HUDEP-2 (cell line): Measurements from ENCODE around the gene RNF141.
A peak's percentile ranks its signal among the peaks of the same experiment; 100 is the strongest.

Source experiments
- DNase-seq, 76 experiments: peaks; one replicate each; lab custom pipeline; 2025; ENCODE audit not compliant: unreplicated experiment in 76 of 76; lab: John Stamatoyannopoulos, UW

The RNF141 gene

DNA sequence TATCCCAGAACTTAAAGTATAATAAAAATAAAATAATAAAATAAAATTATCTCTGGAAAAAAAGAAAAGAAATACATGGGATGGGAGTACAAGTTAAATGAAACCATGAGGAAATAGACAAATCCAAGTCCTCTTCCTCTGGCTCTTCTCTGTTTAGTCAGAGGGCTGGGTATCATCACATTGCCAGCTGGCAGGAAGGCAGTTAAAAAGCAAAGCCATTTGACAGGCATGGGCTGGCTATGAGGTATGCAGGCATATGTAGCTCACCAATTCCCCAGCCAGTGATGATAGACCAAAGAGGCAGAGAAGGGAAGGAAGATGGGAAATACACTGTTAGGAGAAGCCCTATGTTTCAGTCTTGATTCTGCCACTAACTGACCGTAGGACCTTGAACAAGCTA is 21.0 kb upstream of the RNF141 start:
- no peak for DNase-seq

DNA sequence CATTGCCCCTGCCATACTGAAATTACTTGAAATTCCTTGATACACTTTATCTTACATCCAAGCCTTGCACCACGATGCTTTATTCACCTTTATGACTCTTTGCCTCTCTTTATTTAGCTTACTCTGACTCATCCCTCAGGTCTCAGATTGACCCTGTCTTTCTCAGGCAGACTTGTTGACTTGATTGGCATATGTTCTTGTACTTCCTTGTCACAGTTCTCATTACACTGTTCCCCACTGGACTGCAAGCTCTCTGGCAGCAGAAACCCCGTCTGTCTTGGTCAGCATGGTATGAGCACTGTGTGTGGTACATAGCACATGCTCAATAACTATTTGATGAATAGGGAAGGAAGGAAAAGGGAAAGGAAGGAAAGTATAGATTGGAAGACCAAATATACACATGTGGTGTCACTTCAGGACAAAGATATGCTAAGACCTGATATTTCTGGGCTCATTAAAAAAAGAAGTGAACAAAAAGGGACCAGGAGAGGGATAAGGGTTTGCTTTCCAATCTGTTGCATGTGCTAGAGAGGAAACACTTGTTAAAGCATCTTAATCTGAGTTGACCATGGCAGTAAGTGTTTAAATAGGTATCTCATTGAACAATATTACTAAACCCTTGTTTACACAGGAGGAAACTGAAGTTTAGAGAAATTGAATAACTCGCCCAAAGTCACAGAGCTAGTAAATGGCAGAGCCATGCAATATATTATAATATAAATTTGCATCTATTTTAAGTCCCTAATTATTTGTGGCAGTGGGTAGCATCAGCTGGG is 20.2 kb upstream of the RNF141 start:
- DNase-seq = no peak

DNA sequence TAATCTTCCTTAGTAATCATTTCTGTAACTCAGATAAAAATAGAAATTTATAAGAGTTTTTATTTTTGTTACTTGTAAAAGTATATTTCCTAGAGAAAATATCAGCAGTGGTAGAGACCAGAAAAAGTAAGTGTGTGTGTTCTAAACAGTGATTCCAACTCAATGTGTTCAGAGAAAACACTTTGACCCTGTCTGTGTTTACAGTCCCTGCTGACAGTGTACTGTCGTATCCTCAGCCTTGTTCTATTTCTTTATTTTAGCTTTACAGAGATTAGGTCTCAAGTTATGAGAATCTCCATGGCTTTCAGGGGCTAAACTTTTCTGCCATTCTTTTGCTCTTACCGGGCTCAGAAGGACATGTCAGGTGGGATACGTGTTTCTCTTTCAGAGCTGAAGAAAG is 17.3 kb upstream of the RNF141 start:
- DNase-seq = no peak

DNA sequence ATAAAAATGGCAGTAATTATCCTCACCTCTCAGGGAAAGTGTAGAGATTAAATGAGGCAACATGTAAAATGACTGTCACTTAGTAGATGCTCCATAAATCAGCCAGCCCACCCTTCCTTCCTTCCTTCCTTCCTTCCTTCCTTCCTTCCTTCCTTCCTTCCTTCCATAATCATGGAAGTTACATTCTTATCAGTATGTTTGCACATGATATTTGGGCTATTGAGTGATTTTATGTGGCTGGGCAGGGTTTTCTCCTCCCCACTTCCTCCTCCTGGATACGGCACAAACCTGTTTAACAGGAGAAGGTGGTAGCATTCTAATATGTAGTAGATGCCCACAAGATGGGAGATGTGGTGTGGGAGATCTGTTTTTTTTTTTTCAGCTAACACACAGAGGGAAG is 15.6 kb upstream of the RNF141 start:
- DNase-seq = no peak

DNA sequence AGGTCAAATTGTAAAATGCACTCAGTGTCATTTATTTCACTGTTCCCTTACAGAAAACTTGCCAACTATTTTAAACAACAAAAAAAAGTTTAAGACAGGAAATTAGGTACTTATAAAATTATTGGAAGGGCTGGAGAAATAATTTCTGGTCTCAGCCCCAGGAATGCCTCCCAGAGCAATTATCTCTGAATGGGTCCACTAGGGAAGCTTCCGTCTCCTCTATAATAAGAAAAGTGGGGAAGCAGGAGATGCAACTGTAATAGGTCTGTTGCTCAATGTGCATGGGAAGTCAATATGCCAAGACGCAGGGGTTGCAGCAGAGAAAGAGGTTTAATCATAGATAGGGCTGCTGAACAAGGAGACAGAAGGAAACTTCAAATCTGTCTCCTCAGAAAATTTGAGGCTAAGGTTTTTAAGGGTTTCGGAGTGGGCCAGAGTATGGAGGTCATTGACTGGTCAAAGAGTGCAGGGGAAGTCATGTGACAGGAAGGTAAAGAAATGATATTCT is 10.9 kb upstream of the RNF141 start:
- no peak for DNase-seq

DNA sequence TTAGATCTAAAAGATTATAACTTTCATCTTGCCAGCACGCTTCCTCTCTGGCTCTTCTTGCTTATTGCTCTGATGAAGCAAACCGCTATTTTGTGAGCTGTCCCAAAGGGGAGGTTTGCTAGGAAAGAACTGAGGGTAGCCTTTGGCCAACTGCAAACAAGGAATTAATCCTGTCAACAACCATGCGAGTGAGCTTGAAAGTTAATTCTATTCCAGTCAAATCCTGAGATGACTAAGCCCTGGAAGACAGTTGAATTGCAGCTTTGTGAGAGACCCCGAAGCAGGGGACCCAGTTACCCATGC is 10.3 kb upstream of the RNF141 start:
- DNase-seq = no peak

DNA sequence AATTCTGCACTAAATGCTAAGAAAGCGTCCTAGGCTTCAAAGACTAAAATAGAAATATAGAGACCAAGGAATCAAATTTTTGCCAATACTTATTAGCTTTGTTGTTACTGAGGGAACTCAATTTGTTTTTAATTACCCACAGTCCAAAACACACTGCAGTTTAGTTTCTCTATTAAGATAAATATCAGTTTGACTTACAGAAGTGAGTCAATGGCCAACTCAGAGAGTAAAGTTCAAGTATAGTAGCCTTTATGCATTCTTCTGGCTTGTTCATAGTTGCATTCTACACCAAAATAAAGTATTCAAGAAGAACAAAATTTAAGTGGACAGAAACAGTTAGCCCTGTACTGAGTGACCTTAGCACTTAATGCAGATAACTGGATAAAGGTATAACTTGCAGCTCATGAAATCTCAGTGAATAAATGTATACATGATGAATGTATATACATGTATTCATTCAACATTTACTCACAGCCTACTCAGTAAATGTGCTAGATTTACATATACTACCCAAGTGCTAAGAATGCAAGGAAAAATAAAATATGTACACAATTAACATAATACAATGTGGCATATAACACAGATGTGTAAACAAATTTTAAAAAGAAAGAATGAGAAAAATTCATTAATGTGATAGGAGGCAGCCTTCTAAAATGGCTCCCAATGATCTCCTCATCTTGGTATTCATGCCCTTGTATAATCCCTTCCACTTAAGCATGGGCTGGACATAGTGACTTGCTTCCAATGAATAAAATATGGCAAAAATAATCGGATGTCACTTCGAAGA is 9.7 kb upstream of the RNF141 start:
- DNase-seq = no peak

DNA sequence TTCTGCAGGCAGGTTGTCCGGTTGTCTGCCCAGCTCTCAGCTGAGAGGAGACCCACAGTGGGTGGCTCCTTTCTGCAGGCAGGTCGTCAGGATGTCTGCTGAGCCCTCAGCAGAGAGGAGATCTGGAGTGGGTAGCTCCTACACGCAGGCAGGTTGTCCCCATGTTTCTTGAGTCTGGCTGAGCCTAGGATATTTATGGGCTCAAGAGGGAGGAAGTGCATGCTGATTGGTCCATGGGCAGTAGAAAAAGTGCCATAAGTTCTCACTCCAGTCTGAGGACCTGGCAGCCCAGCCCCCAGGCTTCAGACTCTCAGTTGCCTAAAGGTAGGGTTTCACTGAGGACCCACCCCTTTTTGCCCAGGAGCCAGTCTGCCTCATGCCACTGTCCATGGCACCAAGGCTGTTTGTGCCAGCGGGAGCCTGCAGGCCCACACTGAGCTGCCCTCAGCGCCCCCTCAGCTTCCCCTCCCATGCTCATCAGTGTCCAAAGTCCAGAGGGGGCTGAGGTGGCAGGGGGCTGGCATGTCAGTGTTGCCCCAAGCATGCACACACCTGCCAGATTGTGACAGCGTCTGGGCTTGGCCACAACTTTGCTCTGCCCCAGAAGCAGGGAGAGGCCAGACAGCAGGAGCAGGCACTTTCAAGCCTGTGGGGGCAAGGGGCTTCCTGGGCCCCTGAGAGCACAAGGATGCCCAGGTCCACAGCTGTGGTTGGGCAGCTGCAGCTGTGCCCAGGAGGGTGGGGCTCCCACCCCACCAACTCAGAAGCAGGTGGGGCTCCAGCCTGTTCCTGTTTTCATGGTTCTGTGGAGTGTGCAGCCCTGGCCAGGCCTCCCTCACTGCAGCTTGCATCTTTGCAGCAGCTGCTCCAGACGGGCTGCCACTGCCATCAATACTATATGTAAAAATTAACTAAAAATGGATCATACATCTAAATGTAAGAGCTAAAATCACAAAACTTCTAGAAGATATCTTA is 3.8 kb upstream of the RNF141 start:
- DNase-seq = no peak

DNA sequence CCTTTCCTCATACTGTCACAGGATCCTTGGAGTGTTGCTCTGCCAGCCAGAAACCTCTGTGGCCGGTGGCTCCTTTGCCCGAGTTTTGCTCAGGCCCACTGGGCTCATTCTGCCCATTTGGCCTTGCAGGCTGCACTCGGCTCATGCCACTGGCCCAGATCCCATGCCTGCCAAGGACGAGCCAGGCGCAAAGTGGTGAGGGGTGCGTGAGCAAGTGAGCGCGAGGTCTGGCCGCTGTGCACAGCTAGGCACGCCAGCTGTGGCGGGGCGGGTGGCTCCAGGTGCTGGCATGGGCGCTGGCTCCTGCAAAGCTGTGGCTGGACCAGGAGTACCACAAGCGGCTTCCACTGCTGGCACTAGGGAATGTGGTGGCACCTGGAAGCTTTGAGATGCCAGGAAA is 2.8 kb upstream of the RNF141 start:
- DNase-seq = no peak

DNA sequence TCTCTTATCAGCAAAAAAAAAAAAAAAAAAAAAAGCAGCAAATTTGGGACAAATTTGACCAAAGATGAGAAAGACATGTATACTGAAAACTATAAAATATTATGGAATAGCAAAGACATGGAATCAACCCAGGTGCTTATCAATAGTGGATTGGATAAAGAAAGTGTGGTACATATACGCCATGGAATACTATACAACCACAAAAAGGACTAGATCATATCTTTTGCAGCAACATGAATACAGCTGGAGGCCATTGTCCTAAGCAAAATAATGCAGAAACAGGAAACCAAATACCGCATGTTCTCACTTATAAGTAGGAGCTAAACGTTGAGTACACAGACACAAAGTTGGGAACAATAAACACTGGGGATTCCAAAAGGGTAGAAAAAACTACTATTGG is 1.8 kb upstream of the RNF141 start:
- no peak for DNase-seq

DNA sequence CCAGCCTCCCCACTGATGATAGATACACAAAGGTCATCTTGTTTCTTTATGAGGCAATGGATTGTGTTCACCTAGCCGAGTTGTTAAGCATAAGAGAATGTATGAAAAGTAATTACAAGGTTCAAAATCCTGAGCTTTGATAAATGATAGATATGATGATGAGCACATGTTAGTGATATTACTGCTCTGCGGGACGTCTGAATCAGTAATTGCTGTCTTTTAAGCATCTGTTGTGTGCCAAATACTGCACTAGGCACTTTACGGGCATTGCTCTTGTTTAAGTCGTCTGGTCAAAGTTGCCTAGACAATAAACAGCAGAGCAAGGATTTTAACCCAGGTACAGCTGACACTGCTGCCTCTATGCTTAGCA is 559 bp upstream of the RNF141 start:
- DNase-seq = no peak

DNA sequence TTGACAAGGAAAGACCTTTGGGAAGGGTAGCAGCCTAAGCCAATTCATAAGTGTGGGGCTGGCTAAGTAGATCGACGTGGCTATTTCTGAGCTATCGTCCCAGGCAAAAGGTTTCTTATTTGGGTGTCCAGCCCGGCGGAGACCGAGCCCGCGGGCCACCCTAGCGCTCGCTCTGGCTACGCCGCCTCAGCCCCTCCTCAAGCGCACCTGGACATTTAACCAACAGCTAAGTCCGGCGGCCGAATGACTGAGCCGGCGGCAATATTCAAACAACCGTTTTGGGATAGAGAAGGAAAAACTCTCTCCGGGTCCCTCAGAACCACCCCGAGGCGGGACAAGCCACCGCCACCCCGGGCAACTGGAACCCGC is 457 bp downstream of the RNF141 start:
- peak in 2 of 76 experiments; percentile 22 to 30 for DNase-seq

DNA sequence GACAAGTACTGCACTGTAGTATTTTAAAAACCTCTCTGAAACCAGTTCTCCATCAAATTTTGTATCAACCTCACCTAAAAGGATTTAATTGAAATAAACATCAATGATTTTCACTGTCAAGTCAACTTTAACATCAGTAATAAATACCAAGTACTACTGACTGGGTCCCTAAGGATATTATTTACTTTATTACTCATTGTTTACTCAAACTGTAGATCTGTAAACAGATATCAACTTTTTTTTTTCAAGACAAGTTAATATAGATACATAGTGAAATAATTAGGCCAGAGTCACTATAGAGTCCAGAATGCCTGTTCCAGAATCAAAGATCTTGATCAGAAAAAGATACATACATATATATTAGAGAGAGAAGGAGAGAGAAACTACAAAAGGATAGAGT is 1.6 kb downstream of the RNF141 start:
- DNase-seq = no peak

DNA sequence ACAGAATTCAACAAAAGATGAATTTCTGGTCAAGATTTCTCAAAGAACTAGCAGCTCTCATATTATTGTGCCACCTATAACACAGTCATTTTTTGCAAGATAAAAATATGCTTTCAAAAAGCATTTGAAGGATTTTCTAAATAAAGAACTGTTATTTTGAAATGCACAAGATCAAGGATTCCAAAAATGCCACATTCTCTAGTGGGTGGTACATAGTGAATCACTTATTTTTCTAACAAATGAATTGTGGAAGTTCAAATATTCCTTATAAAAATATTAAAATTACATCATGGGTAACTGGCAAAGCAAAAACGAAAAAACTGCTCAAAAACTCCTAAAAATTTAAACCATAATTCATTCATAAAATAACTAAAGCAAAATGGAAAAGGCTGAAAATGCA is 2.1 kb downstream of the RNF141 start:
- DNase-seq = no peak

DNA sequence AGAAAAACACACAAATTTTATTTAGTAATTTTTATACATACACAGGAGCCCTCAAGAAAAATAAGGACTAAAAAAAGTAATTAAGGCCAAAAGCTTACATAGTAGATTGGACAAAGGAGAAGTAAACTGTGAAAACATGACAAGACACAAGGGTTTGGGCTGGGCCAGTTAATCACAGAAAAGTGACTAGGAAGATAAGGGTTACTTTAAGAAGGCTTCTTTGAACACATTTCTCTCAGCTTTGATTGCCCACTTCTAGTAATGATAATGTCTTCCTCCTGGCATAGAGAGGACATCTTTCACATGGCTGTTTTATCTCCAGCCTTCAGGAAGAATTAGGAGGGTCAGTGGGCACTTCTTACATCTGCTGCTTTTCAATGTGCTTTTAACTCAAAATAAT is 3.4 kb downstream of the RNF141 start:
- peak in 18 of 76 experiments; percentile 2 to 60 (median 20) for DNase-seq

DNA sequence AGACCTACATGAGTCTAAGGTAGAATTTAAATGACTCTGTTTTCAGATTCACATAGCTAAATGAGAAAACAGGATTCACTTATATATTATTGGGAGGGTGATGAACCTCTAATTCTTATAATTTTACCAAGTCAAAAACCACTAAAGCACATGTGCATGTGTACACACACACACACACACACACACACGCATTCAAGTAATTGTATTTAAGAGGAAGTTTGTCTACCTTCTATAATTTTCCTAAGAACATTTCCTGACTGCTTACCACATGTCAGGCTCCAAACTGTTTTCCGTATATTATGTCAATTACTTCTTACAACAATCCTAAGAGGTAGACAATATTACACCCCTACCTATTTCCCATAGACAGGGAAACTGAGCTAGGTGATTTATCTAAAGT is 6.7 kb downstream of the RNF141 start:
- DNase-seq = no peak

DNA sequence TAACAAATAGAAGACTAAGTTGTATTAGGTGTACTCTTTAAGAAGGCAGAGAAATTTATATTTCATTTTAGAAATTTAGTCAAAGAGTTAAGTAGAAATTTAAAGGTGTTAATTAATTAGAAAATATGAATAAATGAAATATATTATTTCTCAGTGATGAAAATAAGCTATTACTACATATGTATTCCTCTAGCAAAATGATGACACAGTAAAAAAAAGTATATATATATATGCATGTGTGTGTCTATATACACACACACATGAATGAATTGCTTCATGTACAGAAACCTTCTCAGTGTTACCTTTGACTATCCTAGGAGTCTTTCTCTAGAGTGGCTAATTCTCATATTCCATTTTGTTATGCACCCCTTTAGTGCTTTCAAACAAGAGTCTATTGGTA is 7.7 kb downstream of the RNF141 start:
- no peak for DNase-seq

DNA sequence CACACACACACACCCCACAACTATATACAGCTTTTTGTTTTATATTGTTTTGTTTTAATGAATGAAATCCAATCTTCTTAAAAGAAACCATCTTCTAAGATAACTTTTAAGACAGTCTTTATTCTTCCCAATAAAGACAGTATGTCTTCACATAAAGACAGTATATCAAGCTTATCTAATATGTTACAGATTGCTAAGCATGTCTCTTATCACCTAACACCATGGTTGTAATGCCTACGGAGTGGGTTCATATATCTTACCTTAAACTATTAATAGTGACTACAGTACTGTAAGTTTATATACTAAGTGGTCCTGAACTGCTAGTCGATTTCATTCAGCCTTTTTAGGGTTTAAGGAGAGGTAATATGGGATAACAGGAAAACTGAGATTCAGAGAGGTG is 8.5 kb downstream of the RNF141 start:
- no peak for DNase-seq

DNA sequence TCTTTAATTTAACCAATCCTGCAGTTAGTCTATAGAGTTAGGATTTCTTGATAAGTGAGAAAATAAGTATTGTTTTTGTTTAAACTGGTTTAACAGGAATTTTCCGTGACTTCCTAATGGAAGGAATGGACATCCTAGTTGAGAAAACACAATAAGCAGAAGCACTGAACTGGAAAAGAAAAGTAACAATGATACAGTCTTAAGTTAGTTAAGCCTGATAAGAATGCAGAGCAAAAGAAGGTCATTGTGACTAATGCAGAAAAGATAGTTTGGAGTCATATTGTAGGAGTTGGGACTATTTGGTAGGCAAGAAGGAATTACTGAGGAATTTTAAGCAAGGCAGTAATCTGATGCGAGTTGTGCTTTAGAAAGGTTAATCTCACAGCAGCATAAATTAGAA is 11.7 kb downstream of the RNF141 start:
- DNase-seq = no peak

DNA sequence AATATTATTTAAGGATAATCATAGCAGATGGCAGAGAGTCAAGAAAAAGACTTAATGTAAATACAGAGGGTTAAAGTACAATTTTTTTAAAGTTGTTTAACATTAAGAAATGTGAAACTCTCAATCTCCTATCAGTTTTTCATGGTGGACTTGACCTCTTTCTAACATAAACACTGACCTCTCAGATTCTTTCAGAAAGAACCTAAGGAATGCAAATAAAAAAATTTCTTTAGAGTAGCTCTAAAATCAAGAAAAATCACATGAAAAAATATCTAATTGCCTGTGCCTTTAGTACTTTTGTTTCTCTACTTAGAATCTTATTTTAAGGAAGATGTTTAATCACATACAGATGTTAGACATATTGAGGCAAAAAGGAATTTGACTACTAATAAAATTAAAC is 12.9 kb downstream of the RNF141 start:
- DNase-seq = no peak
